DMS79 treated with DMSO at 0.1 percent for 48 hours (cell line): ENCODE measurements around the gene BMP7.

Source experiments
- DNase-seq: peaks from one replicate; lab custom pipeline; 2025; lab: John Stamatoyannopoulos, UW

The BMP7 gene

GRCh38 chr20:57190536-57191264 is 75.7 kb downstream of the BMP7 start:
- no peak for DNase-seq

GRCh38 chr20:57189713-57190112 is 76.7 kb downstream of the BMP7 start:
- no peak for DNase-seq

- DNase-seq, result no peak
These were observed 77.8 kb downstream of the BMP7 start for GRCh38 chr20:57188576-57189079.

GRCh38 chr20:57188056-57188455 is 78.4 kb downstream of the BMP7 start:
- no peak for DNase-seq

- no peak for DNase-seq
These were observed 79.3 kb downstream of the BMP7 start for GRCh38 chr20:57187068-57187634.

- DNase-seq, result no peak
These were observed 80.2 kb downstream of the BMP7 start for GRCh38 chr20:57186192-57186591.

GRCh38 chr20:57185188-57185743 is 81.2 kb downstream of the BMP7 start:
- no peak for DNase-seq

- no peak for DNase-seq
These were observed 82.9 kb downstream of the BMP7 start for GRCh38 chr20:57183457-57184009.

- no peak for DNase-seq
These were observed 84.8 kb downstream of the BMP7 start for GRCh38 chr20:57181639-57182038.

GRCh38 chr20:57180954-57181353 is 85.5 kb downstream of the BMP7 start:
- no peak for DNase-seq

GRCh38 chr20:57180387-57180786 is 86.1 kb downstream of the BMP7 start:
- DNase-seq, result no peak

- no peak for DNase-seq
These were observed 87.2 kb downstream of the BMP7 start for GRCh38 chr20:57179265-57179664.

GRCh38 chr20:57178582-57179111 is 87.8 kb downstream of the BMP7 start:
- DNase-seq, result no peak

GRCh38 chr20:57177636-57178280 is 88.7 kb downstream of the BMP7 start:
- DNase-seq, result no peak

- DNase-seq, result no peak
These were observed 89.6 kb downstream of the BMP7 start for GRCh38 chr20:57176842-57177241.

GRCh38 chr20:57175397-57176010 is 90.9 kb downstream of the BMP7 start:
- DNase-seq, result no peak

- DNase-seq, result no peak
These were observed 91.7 kb downstream of the BMP7 start for GRCh38 chr20:57174737-57175136.

GRCh38 chr20:57173986-57174385 is 92.5 kb downstream of the BMP7 start:
- DNase-seq, result no peak

- DNase-seq, result no peak
These were observed 93.4 kb downstream of the BMP7 start for GRCh38 chr20:57173041-57173440.

GRCh38 chr20:57170343-57170742 is 96.1 kb downstream of the BMP7 start:
- DNase-seq, result no peak

- no peak for DNase-seq
These were observed 97.3 kb downstream of the BMP7 start for GRCh38 chr20:57169162-57169561.
